ENCODE data around the gene RANBP3. TPM values are rescaled to one million over a fixed set of nuclear protein-coding genes. Genes with fewer than 3 reads are reported as not detected.

RANBP3 gene
- total RNA-seq, 4 donors from 2014 or later = 43.8 to 60.1 (median 45.9) TPM

DNA sequence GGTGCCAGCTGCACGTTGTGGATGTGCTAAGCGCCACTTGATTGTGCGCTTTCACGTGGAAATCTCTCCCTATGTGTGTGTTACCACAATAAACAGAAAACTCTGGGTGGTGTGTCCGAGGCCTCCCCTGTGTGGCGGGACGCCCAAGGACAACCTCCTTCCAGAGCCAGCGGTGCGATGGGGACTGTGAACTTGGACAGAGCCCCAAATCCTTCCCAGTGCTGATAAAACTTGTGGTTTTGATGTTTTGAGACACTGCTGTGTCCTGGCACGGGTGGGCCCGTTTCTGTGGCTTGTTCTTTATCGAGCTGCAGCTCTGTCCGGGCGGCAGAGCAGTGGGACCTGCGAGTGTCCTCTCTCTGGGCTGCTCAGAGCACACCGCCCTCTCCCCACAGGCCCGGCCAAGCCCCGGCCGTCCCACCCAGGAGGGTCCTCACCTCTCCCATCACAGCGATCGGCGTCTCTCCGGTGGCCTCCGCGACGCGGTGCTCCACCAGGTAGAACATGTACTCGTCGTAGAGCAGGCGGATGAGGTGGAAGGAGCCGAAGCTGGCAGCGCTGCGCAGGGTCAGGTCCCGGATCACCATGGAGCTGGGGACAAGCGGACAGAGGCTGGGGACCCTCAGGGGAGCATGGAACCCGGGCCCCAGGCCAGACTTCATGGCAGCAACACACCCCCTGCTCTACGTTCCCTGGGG is 18.8 kb upstream of the RANBP3 start:
- no peak for ATAC-seq (ENCODE audit: low FRiP score)
- TF ChIP-seq, protein P1, sequence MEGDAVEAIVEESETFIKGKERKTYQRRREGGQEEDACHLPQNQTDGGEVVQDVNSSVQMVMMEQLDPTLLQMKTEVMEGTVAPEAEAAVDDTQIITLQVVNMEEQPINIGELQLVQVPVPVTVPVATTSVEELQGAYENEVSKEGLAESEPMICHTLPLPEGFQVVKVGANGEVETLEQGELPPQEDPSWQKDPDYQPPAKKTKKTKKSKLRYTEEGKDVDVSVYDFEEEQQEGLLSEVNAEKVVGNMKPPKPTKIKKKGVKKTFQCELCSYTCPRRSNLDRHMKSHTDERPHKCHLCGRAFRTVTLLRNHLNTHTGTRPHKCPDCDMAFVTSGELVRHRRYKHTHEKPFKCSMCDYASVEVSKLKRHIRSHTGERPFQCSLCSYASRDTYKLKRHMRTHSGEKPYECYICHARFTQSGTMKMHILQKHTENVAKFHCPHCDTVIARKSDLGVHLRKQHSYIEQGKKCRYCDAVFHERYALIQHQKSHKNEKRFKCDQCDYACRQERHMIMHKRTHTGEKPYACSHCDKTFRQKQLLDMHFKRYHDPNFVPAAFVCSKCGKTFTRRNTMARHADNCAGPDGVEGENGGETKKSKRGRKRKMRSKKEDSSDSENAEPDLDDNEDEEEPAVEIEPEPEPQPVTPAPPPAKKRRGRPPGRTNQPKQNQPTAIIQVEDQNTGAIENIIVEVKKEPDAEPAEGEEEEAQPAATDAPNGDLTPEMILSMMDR (IDR thresholded peaks at IDR 0.05) = no peak

DNA sequence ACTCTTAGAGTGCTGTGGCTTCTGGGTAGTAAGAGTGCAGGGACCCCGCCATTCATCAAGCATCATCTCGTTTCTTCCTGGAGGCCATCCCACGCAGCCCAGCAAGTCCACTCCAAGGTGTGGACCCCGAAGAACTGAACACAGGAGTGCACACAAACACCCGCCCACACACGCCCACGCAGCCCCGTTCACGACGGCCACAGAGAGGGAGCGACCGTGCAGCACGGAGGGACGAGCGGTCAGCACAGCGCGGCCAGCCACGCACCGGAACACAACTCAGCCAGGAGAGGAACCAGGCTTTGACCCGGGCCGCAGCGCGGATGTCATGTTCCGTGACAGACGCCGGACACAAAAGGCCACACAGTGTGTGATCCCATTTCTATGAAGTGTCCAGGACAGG is 18.2 kb upstream of the RANBP3 start:
- DNase-seq (ENCODE audit: low spot score) (no peak), ATAC-seq (ENCODE audit: low FRiP score) (no peak)
- TF ChIP-seq, protein P1 (IDR thresholded peaks at IDR 0.05) = no peak

More for the DNA sequence above, 18.8 kb upstream of the RANBP3 start:
- DNase-seq (ENCODE audit: low spot score) = no peak

DNA sequence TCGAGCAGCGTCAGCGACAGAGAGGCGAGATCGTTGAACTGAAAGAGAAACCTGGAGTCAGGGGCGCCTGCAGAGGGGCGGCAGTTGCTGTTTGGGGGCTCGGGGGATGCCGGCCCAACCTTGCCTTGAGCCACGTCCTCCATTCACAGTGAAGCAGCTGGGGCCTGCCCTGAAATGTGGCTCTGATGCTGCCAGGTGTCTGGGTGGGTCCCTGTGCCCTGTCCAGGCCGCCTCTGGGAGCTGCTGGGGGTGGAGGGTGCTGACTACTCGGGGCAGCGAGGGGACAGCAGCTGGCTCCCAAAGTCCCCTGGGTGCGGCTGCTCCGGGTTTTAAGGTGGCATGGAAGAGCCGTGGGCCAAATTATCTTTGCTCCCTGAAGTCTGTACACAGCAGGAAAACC is 17.7 kb upstream of the RANBP3 start:
- DNase-seq (ENCODE audit: low spot score) (no peak), ATAC-seq (ENCODE audit: low FRiP score) (no peak)
- TF ChIP-seq, protein P1 (IDR thresholded peaks at IDR 0.05) = no peak

DNA sequence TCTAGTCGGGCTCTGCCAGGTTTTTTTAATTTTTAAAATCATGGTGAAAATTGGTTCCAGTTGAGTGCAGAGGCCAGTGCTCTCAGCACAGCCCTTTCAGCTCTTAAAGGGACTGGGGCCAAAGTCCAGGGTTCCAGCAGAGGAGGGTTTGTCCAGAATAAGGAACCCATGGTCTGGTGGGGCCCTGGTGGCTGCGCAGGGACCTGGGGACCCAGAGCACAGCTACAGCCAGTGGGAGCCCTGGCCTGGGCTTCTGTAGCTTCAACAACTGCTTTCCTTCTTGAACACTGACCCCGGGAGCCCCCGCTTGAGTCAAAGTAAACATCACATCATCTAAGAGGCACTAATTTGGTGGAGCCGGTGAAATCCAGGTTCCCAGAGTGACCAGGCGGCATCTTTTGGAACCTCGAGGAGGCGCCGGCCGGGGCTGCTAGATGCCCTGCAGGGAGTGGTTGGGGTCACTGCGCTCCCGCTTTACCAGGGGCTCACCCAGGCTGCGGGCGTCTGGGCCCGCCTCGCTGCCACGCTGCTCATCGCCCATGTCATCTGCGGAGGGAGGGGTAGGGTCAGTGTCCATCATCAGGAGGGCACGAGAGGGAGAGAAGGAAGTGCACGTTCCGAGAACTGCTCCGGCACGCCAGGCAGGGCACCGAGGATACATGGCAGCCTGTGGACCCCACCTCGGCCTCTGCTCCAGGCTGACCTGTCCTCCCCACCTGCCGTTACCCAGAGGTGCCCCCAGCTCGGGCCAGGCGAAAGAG is 16.6 kb upstream of the RANBP3 start:
- no peak for ATAC-seq (ENCODE audit: low FRiP score)
- no peak for DNase-seq (ENCODE audit: low spot score)
- TF ChIP-seq, protein P1 (IDR thresholded peaks at IDR 0.05) = no peak

DNA sequence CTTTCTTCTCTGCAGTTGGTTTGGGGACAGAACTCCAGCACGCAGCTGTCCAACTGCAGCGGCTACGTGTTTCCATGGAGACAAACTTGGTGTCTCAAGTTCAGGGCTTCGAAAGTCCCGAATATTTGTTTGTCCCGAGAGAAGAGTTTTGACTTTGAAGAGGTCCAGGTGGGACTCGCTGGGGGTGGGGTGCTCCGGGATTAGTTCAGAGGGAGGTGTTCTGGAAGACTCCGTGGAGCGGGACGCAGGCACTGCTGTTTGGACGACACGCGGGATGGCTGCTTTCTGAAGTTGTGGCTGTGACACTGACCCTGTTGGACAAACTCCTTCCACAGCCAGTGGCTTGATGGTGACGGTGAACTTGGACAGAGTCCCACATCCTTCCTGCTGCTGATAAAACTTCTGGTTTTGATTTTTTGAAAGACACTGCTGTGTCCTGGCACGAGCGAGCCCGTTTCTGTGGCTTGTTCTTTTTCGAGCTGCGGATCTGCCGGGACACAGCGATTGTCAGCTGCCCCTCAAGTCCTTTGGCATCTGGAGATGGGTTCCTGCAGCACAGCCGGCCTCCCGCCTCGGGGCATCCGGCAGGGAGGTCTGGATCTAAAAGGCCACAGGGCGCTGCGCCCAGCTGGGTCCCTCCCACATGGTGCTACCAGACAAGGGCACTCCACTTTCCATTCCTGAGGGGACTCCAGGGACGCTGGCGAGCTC is 15.9 kb upstream of the RANBP3 start:
- ATAC-seq (ENCODE audit: low FRiP score) (no peak), DNase-seq (ENCODE audit: low spot score) (no peak)
- TF ChIP-seq, protein P1 (IDR thresholded peaks at IDR 0.05) = no peak

DNA sequence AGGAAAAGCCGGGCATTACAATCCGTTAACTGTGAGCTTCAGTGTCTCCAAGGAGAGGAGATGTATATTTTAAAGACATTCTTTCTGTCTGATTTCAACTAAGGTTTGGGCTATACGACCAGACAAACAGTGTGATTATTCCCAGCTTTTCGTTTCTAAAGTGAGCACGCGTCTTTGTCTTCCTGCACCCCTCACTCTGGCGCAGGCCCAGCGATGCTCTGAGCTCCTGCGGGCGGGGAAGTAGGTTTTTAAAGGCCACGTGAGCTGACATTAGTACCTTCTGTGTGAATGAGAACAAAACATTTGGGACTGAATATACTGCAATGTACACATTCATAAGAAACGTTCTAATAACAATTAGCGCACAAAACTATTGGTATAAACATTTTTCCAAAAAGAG is 15.3 kb upstream of the RANBP3 start:
- TF ChIP-seq, protein P1 (IDR thresholded peaks at IDR 0.05) = no peak
- ATAC-seq (ENCODE audit: low FRiP score) = no peak

More for the DNA sequence above, 15.3 kb upstream of the RANBP3 start:
- DNase-seq (ENCODE audit: low spot score) = no peak
